GM10248 (cell line): Measurements from ENCODE around the gene USP22.
A peak's percentile ranks its signal among the peaks of the same experiment; 100 is the strongest.

Source experiments
- CTCF ChIA-PET: fragments of 300-600 bp; sonication (Branson Sonifier 250); formaldehyde crosslinking; extraction: SDS; loops from one replicate; lab custom pipeline; 2021; ENCODE audit warnings: antibody characterized with exemption; lab: Yijun Ruan, JAX
- POLR2A ChIA-PET: fragments of 350-650 bp; sonication (Branson Sonifier 250); formaldehyde crosslinking; extraction: SDS; loops from one replicate; lab custom pipeline; 2020; ENCODE audit warnings: antibody characterized with exemption; lab: Yijun Ruan, JAX
- DNase-seq: peaks from one replicate; pipeline ENCODE4 v3.0.0; 2012; ENCODE audit errors: extremely low spot score
- TF ChIP-seq, protein P1 (sequence below): IDR thresholded peaks from 2 replicates; pipeline ENCODE4 v1.5.1; 2012; ENCODE audit warnings: mild to moderate bottlenecking, low read depth; ENCODE audit errors: extremely low read depth, missing control alignments, control extremely low read depth

The USP22 gene

DNA sequence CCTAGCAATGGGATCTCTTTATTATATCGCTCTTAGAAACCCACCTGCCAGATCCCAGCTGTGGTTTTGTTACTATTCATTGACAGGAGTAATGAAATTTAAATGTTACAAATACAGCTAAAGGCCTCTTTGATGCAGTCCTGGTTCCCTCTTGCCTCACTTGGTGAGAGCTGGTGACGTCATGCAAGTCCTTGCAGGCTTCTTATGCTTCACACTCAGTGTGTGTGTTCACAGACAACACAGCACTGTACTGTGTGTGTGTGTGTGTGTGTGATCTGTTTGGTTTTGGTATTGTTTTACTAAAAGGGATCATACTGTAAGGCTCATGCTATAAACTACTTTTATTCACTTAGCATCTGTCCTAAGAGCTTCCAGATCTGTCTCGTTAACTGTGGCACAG is 75.0 kb downstream of the USP22 start:
- DNase-seq, result no peak
- ChIA-PET CTCF (interaction anchor here (0.9 to 1.0 kb wide), 3 partner anchors 10 to 25 kb away, joined by 3 to 4 read pairs (median 4); no protein-coding TSS in a partner anchor), POLR2A (no interaction called here)
- TF ChIP-seq, protein P1, sequence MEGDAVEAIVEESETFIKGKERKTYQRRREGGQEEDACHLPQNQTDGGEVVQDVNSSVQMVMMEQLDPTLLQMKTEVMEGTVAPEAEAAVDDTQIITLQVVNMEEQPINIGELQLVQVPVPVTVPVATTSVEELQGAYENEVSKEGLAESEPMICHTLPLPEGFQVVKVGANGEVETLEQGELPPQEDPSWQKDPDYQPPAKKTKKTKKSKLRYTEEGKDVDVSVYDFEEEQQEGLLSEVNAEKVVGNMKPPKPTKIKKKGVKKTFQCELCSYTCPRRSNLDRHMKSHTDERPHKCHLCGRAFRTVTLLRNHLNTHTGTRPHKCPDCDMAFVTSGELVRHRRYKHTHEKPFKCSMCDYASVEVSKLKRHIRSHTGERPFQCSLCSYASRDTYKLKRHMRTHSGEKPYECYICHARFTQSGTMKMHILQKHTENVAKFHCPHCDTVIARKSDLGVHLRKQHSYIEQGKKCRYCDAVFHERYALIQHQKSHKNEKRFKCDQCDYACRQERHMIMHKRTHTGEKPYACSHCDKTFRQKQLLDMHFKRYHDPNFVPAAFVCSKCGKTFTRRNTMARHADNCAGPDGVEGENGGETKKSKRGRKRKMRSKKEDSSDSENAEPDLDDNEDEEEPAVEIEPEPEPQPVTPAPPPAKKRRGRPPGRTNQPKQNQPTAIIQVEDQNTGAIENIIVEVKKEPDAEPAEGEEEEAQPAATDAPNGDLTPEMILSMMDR, result no peak

DNA sequence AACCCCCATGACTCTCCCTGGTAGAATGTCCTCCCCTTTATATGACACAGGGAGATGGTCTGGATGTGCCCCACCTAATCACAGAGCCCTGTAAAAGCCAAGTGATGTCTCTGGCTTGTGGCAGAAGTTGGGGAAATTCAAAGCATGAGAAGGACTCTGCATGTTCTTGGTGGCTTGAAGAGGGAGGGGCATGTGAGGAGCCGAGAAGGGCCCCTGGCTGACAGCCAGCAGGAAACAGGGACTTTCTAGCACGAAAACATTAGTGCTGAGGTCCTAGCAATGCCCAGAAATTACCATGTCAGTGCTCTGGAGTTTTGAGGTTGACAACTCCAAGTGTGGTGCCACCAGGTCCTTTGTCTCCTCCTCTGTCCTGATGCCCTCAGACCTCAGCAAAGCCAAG is 75.9 kb downstream of the USP22 start:
- ChIA-PET CTCF (interaction anchor here (0.9 kb wide), 1 partner anchor 22 kb away, joined by 3 read pairs; no protein-coding TSS in a partner anchor), POLR2A (no interaction called here)
- TF ChIP-seq, protein P1, result no peak
- peak; percentile 41 for DNase-seq

DNA sequence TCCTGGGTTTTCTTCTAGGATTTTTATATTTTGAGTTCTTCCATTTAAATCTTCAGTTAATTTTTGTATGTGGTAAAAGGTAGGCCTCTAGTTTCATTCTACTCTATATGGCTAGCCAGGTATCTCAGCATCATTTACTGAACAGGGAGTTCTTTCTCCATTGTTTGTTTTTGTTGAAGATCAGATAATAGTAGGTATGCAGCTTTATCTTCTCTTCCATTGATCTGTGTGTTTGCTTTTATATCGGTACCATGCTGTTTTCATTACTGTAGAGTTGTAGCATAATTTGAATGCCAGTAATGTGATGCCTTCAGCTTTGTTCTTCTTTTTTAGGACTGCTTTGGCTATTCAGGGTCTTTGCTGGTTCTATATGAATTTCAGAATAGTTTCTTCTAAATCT is 77.3 kb downstream of the USP22 start:
- TF ChIP-seq, protein P1, result no peak
- no peak for DNase-seq
- ChIA-PET CTCF (no interaction called here), POLR2A (no interaction called here)

DNA sequence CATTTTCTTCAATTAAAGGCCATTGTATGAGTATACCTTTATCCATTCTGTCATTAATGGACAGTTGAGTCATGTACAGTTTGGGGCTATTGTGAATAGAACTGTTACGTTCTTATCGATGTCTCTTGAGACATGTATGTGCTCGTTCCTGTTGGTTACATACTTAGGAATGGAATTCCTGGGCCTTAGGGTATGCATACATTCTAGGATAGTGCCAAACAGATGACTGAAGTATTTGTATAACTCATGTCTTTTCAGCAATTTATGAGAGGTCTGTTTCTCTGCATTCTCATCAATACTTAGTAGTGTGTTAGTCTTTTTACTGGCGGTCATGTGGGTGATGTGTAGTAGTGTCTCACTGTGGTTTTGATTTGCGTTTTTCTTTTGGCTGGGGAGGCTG is 81.2 kb downstream of the USP22 start:
- POLR2A ChIA-PET, result no interaction called here
- DNase-seq, result no peak
- TF ChIP-seq, protein P1, result no peak
- CTCF ChIA-PET, result no interaction called here

DNA sequence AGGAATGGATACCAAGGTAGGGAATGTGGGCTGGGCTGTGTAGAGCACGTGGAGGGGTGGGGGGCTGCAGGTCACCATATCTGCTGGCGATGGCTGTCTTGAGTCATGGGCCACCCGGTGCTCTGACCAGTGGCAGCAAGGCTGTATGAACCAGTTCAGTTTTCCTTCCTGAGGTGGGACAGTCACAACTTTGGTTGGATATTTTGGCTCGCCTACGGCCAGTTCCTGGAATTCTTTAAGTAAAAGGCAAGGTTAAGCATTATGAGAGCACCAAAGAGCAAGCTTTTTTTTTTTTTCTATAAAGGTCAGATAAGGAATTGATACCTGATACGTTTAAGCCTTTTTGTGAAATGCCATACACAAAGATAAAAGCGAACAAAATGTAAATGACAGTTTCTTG is 81.9 kb downstream of the USP22 start:
- ChIA-PET POLR2A (no interaction called here), CTCF (no interaction called here)
- no peak for DNase-seq
- TF ChIP-seq, protein P1, result no peak

DNA sequence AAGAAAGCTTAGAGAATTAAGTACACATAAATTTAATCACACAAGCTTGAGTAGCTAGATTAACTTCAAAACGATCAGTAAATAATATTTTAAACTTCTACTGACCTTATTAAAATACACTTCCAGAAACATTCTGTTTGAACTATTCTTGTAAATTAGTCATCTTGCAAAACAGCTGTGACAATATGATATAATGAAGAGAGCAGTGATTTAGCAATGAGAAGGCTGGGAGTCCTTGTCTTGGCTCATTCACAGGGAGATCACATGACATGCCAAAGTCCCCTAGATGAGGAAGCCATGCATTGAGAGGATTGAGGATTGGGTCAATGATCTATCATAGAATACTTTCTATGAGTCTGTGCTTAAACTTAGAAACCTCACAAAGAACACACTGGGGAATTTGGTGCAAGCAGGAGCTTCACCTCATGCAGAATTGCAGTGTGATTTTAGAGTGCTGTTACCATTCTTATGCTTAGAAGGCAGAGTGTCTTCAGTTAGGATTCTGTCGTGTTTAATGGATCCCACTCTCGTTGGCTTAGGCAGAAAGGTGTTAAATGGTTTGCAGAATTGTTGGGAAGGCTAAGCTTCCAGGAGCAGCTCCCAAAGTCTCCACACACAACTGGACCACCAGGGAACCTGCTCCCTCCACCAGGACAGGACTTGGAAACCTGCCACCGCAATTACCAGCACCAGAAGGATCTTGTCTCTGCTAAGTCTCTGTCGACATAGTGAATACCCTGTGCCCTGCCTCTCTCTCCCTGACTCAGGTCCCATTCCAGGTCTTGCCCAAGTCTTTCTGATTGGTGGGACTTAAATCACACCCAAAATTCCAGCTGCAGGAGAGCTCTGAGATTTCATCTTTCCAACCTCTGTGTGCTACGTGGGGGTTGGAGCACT is 87.1 kb downstream of the USP22 start:
- CTCF ChIA-PET, result interaction anchor here (1.0 to 1.2 kb wide), 3 partner anchors 9 to 12 kb away, joined by 3 read pairs; no protein-coding TSS in a partner anchor
- POLR2A ChIA-PET, result no interaction called here
- TF ChIP-seq, protein P1, result no peak
- DNase-seq, result no peak
